H9 (cell line): Measurements from ENCODE around the gene COMMD4. TPM values are rescaled to one million over a fixed set of nuclear protein-coding genes. Genes with fewer than 3 reads are reported as not detected.

Experiments used
- DNase-seq: peaks from one replicate; pipeline ENCODE4 v3.0.0-alpha.2; 2017
- H2AFZ ChIP-seq: one replicate; pipeline ENCODE4 v1.6.1; 2013; ENCODE audit warnings: mild to moderate bottlenecking, low read length, control low read depth, moderate library complexity
- H2AK5ac ChIP-seq: 2 replicates; pipeline ENCODE4 v1.6.1; 2013; ENCODE audit warnings: low read length, control low read depth, mixed read lengths; ENCODE audit not compliant: insufficient read length
- H2BK120ac ChIP-seq: one replicate; pipeline ENCODE4 v1.6.1; 2013; ENCODE audit warnings: low read depth, mild to moderate bottlenecking, low read length, control low read depth, inconsistent platforms; ENCODE audit not compliant: poor library complexity, severe bottlenecking
- H2BK12ac ChIP-seq: 2 replicates; pipeline ENCODE4 v1.6.1; 2013; ENCODE audit warnings: low read length, control low read depth, mixed read lengths, low read depth; ENCODE audit not compliant: insufficient read length
- H2BK15ac ChIP-seq: 2 replicates; pipeline ENCODE4 v1.6.1; 2013; ENCODE audit warnings: low read depth, low read length, control low read depth
- H2BK20ac ChIP-seq: one replicate; pipeline ENCODE4 v1.6.1; 2013; ENCODE audit warnings: low read depth, mild to moderate bottlenecking, low read length, control low read depth, inconsistent platforms; ENCODE audit not compliant: poor library complexity, severe bottlenecking
- H2BK5ac ChIP-seq: 2 replicates; pipeline ENCODE4 v1.6.1; 2013; ENCODE audit warnings: low read length, control low read depth, mixed read lengths; ENCODE audit not compliant: insufficient read length
- H3K14ac ChIP-seq: 2 replicates; pipeline ENCODE4 v1.6.1; 2013; ENCODE audit warnings: low read length, control low read depth; ENCODE audit not compliant: insufficient read depth
- H3K18ac ChIP-seq: 2 replicates; pipeline ENCODE4 v1.6.1; 2013; ENCODE audit warnings: low read depth, mild to moderate bottlenecking, mixed read lengths, low read length, control low read depth; ENCODE audit not compliant: insufficient read length
- H3K23ac ChIP-seq: 2 replicates; pipeline ENCODE4 v1.6.1; 2013; ENCODE audit warnings: low read length, control low read depth, mixed read lengths, low read depth; ENCODE audit not compliant: insufficient read length
- H3K23me2 ChIP-seq: 2 replicates; pipeline ENCODE4 v1.6.1; 2013; ENCODE audit warnings: low read depth, mild to moderate bottlenecking, mixed read lengths, low read length, control low read depth; ENCODE audit not compliant: insufficient read length, poor library complexity, severe bottlenecking
- H3K27ac ChIP-seq: 2 replicates; pipeline ENCODE4 v1.5.1; 2013; ENCODE audit warnings: low read length, control low read depth, mixed read lengths, low read depth; ENCODE audit not compliant: insufficient read length
- H3K27me3 ChIP-seq: 2 replicates; pipeline ENCODE4 v1.6.1; 2013; ENCODE audit warnings: low read length, control low read depth, inconsistent platforms; ENCODE audit not compliant: insufficient read depth
- H3K4ac ChIP-seq: 2 replicates; pipeline ENCODE4 v1.6.1; 2013; ENCODE audit warnings: low read depth, mild to moderate bottlenecking, control low read depth, inconsistent platforms, low read length, moderate library complexity
- H3K4me1 ChIP-seq: 2 replicates; pipeline ENCODE4 v1.6.1; 2013; ENCODE audit warnings: low read length, control low read depth, inconsistent platforms; ENCODE audit not compliant: insufficient read depth
- H3K4me2 ChIP-seq: 2 replicates; pipeline ENCODE4 v1.6.1; 2013; ENCODE audit warnings: low read length, control low read depth, mixed read lengths; ENCODE audit not compliant: insufficient read length, insufficient read depth
- H3K56ac ChIP-seq: 2 replicates; pipeline ENCODE4 v1.6.1; 2013; ENCODE audit warnings: low read depth, mild to moderate bottlenecking, mixed read lengths, low read length, control low read depth; ENCODE audit not compliant: insufficient read length
- H3K79me1 ChIP-seq: 2 replicates; pipeline ENCODE4 v1.6.1; 2013; ENCODE audit warnings: low read depth, mild to moderate bottlenecking, moderate library complexity, low read length, control low read depth, inconsistent platforms; ENCODE audit not compliant: insufficient read depth, poor library complexity, severe bottlenecking
- H3K79me2 ChIP-seq: 2 replicates; pipeline ENCODE4 v1.6.1; 2013; ENCODE audit warnings: low read length, control low read depth, inconsistent platforms; ENCODE audit not compliant: insufficient read depth
- H3K9ac ChIP-seq: 2 replicates; pipeline ENCODE4 v1.6.1; 2013; ENCODE audit warnings: low read length, control low read depth, mixed read lengths; ENCODE audit not compliant: insufficient read length; ENCODE audit errors: extremely low read depth
- H3K9me3 ChIP-seq: one replicate; pipeline ENCODE4 v1.6.1; 2013; ENCODE audit warnings: low read depth, low read length, inconsistent platforms; ENCODE audit not compliant: control insufficient read depth
- H3T11ph ChIP-seq: one replicate; pipeline ENCODE4 v1.6.1; 2013; ENCODE audit warnings: mild to moderate bottlenecking, low read length, control low read depth, inconsistent platforms
- H4K20me1 ChIP-seq: one replicate; pipeline ENCODE4 v1.6.1; 2013; ENCODE audit not compliant: control insufficient read depth, insufficient read length, insufficient read depth
- H4K5ac ChIP-seq: 2 replicates; pipeline ENCODE4 v1.6.1; 2013; ENCODE audit warnings: low read depth, mild to moderate bottlenecking, mixed read lengths, low read length, control low read depth; ENCODE audit not compliant: insufficient read length
- H4K8ac ChIP-seq: replicated peaks from 2 replicates; pipeline ENCODE4 v1.6.1; 2013; ENCODE audit warnings: low read length, control low read depth, mixed read lengths, low read depth; ENCODE audit not compliant: insufficient read length
- H4K91ac ChIP-seq: 2 replicates; pipeline ENCODE4 v1.6.1; 2013; ENCODE audit warnings: low read depth, mild to moderate bottlenecking, moderate library complexity, mixed read lengths, low read length, control low read depth; ENCODE audit not compliant: insufficient read length
- H3K27ac Mint-ChIP-seq, 3 experiments: 2 replicates in 2 of 3; 3 replicates in 1 of 3; pipeline ENCODE4 v1.8.0; 2020 to 2021; ENCODE audit warnings: mixed read lengths in 3 of 3, mild to moderate bottlenecking in 1 of 3, moderate library complexity in 1 of 3
- H3K27me3 Mint-ChIP-seq: 2 replicates; pipeline ENCODE4 v1.8.0; 2021; ENCODE audit warnings: low read depth, mild to moderate bottlenecking, moderate library complexity, mixed read lengths
- H3K36me3 Mint-ChIP-seq, 3 experiments: 2 replicates in 2 of 3; 3 replicates in 1 of 3; pipeline ENCODE4 v1.8.0; 2020 to 2021; ENCODE audit warnings: low read depth in 3 of 3, mixed read lengths in 3 of 3; ENCODE audit not compliant: insufficient read depth in 1 of 3
- H3K4me1 Mint-ChIP-seq, 2 experiments: 2 replicates each; pipeline ENCODE4 v1.8.0; 2020; ENCODE audit warnings: mixed read lengths in 2 of 2
- H3K4me3 Mint-ChIP-seq, 2 experiments: 2 replicates in 1 of 2; 3 replicates in 1 of 2; pipeline ENCODE4 v1.8.0; 2020 to 2021; ENCODE audit warnings: mild to moderate bottlenecking in 2 of 2, mixed read lengths in 2 of 2, moderate library complexity in 1 of 2
- H3K9me3 Mint-ChIP-seq, 2 experiments: 2 replicates in 1 of 2; 3 replicates in 1 of 2; pipeline ENCODE4 v1.8.0; 2020; ENCODE audit warnings: mild to moderate bottlenecking in 2 of 2, mixed read lengths in 2 of 2, moderate library complexity in 1 of 2
- WGBS: extraction: QIAGEN DNeasy Blood & Tissue Kit; methylation state at CpG from one replicate; pipeline ENCODE4 v1.1.7; 2013; ENCODE audit warnings: missing lambda C conversion rate, low lambda C conversion rate, mixed read lengths; ENCODE audit not compliant: insufficient read length; ENCODE audit errors: extremely low coverage; 5-methylcytosine and 5-hydroxymethylcytosine counted together
- total RNA-seq: library from RNA; stranded (reverse); gene quantifications from 2 replicates; pipeline ENCODE4 v1.2.1, GENCODE V29; 2021
- TF ChIP-seq, protein P1 (sequence below): fragments of 200-600 bp; sonication (generic); conservative IDR thresholded peaks from 3 replicates; pipeline ENCODE4 v1.8.0; 2021; ENCODE audit warnings: antibody characterized with exemption, mild to moderate bottlenecking

The COMMD4 gene
- total RNA-seq, 1 experiment from 2014 or later, result 146 TPM

- H2AK5ac ChIP-seq, result no peak overlapping the region
- peaks cover 28% of the 10 kb centered on the region for H3K27me3 Mint-ChIP-seq
- H3K18ac ChIP-seq, result no peak overlapping the region
- H2AFZ ChIP-seq, result no peak overlapping the region
- WGBS, result no CpG with 5 or more reads among the region's 9 CpGs
- H2BK5ac ChIP-seq, result no peak overlapping the region
- H3K79me1 ChIP-seq, result no peaks in the 10 kb centered on the region
- H4K5ac ChIP-seq, result no peak overlapping the region
- no peaks in the 10 kb centered on the region for H3K9me3 ChIP-seq
- no peaks in the 10 kb centered on the region for H3K4me1 ChIP-seq
- H2BK15ac ChIP-seq, result no peak overlapping the region
- no peak overlapping the region for H2BK120ac ChIP-seq
- no peak overlapping the region for H3K23ac ChIP-seq
- H3K4me2 ChIP-seq, result no peak overlapping the region
- no peaks in the 10 kb centered on the region for H4K20me1 ChIP-seq
- no peaks in the 10 kb centered on the region for H3K9me3 Mint-ChIP-seq
- no peak overlapping the region for H3K14ac ChIP-seq
- H3K4me3 Mint-ChIP-seq, result 0 out of 5 replicates have a peak overlapping the region, but pooled peaks of 1 of the 2 experiments have one; percentile 17
- no peak overlapping the region for H3T11ph ChIP-seq
- H3K79me2 ChIP-seq, result no peaks in the 10 kb centered on the region
- TF ChIP-seq, protein P1, sequence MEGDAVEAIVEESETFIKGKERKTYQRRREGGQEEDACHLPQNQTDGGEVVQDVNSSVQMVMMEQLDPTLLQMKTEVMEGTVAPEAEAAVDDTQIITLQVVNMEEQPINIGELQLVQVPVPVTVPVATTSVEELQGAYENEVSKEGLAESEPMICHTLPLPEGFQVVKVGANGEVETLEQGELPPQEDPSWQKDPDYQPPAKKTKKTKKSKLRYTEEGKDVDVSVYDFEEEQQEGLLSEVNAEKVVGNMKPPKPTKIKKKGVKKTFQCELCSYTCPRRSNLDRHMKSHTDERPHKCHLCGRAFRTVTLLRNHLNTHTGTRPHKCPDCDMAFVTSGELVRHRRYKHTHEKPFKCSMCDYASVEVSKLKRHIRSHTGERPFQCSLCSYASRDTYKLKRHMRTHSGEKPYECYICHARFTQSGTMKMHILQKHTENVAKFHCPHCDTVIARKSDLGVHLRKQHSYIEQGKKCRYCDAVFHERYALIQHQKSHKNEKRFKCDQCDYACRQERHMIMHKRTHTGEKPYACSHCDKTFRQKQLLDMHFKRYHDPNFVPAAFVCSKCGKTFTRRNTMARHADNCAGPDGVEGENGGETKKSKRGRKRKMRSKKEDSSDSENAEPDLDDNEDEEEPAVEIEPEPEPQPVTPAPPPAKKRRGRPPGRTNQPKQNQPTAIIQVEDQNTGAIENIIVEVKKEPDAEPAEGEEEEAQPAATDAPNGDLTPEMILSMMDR, result no peak
- no peak overlapping the region for H3K4ac ChIP-seq
- peaks cover 10 to 11% of the 10 kb centered on the region in 2 experiments for H3K4me1 Mint-ChIP-seq
- no peak overlapping the region for H2BK12ac ChIP-seq
- peaks cover 8 to 13% (median 9%) of the 10 kb centered on the region in 3 experiments; a peak in 6 of 7 replicates for H3K36me3 Mint-ChIP-seq
- no peak overlapping the region for H2BK20ac ChIP-seq
- peak; percentile 20 for DNase-seq
- H4K8ac ChIP-seq, result no peak overlapping the region
- peaks cover 13% of the 10 kb centered on the region for H3K23me2 ChIP-seq
- H3K27me3 ChIP-seq, result no peaks in the 10 kb centered on the region; the same call in 1 of the 2 replicates
- H3K27ac Mint-ChIP-seq, result no peak overlapping the region
- H4K91ac ChIP-seq, result no peak overlapping the region
- no peak overlapping the region for H3K9ac ChIP-seq
- H3K27ac ChIP-seq, result no peak overlapping the region
- H3K56ac ChIP-seq, result no peak overlapping the region
These were observed 14.2 kb downstream of the COMMD4 start for GRCh38 chr15:75349851-75350588.
